ENCODE data around the gene PRICKLE2.

DNA sequence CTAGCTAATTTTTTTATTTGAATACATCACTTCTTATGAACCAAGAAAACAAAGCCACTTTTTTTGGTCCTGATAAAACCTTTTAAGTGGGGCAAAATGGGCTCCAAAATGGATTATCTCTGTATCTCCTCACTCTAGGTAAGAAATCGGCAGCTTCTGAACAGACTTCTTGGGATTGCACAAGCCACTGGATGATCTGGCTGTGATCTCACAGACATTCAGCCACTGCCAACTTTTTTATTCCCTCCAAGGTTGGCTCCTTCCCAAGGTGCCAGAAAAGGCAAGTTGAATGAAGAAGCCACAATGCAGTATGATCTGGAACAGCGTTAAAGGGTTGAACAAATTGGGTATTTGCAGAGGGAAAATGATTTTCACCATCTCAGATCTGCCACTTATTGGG lies 73.2 kb downstream of the PRICKLE2 start:
- TF ChIP-seq, protein P1, sequence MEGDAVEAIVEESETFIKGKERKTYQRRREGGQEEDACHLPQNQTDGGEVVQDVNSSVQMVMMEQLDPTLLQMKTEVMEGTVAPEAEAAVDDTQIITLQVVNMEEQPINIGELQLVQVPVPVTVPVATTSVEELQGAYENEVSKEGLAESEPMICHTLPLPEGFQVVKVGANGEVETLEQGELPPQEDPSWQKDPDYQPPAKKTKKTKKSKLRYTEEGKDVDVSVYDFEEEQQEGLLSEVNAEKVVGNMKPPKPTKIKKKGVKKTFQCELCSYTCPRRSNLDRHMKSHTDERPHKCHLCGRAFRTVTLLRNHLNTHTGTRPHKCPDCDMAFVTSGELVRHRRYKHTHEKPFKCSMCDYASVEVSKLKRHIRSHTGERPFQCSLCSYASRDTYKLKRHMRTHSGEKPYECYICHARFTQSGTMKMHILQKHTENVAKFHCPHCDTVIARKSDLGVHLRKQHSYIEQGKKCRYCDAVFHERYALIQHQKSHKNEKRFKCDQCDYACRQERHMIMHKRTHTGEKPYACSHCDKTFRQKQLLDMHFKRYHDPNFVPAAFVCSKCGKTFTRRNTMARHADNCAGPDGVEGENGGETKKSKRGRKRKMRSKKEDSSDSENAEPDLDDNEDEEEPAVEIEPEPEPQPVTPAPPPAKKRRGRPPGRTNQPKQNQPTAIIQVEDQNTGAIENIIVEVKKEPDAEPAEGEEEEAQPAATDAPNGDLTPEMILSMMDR (IDR thresholded peaks at IDR 0.05; ENCODE audit: low read depth, low read length, poor library complexity, severe bottlenecking): no peak
- TF ChIP-seq EZH2phosphoT487 (IDR thresholded peaks at IDR 0.05; ENCODE audit: borderline replicate concordance, low read length): no peak

All from DOHH2 (cell line).